Karpas-422 (cell line): ENCODE results near the gene BCL6B. TPM values are rescaled to one million over a fixed set of nuclear protein-coding genes. Genes with fewer than 3 reads are reported as not detected.

Experiments
- DNase-seq: peaks from one replicate; pipeline ENCODE4 v3.0.0-alpha.2; 2015
- H2AFZ ChIP-seq: fragments of 200-600 bp; sonication (generic); 2 replicates; pipeline ENCODE4 v1.6.1; 2014; ENCODE audit warnings: antibody characterized with exemption, low read length, mixed read lengths
- H3K27ac ChIP-seq: fragments of 200-600 bp; sonication (generic); 2 replicates; pipeline ENCODE4 v1.5.1; 2014; ENCODE audit warnings: mild to moderate bottlenecking, low read length, moderate library complexity
- H3K27me3 ChIP-seq: fragments of 200-600 bp; sonication (generic); 2 replicates; pipeline ENCODE4 v1.6.1; 2014; ENCODE audit warnings: low read length, mixed read lengths
- H3K36me3 ChIP-seq: fragments of 200-600 bp; sonication (generic); 2 replicates; pipeline ENCODE4 v1.6.1; 2014; ENCODE audit warnings: low read length, mixed read lengths; ENCODE audit not compliant: insufficient read depth
- H3K4me1 ChIP-seq: fragments of 200-600 bp; sonication (generic); 2 replicates; pipeline ENCODE4 v1.6.1; 2014; ENCODE audit warnings: mild to moderate bottlenecking, low read length, mixed read lengths
- H3K4me2 ChIP-seq: fragments of 200-600 bp; sonication (generic); 2 replicates; pipeline ENCODE4 v1.6.1; 2014; ENCODE audit warnings: low read length, low read depth, mild to moderate bottlenecking; ENCODE audit not compliant: poor library complexity, severe bottlenecking
- H3K4me3 ChIP-seq: fragments of 200-600 bp; sonication (generic); 2 replicates; pipeline ENCODE4 v1.5.1; 2014; ENCODE audit warnings: mild to moderate bottlenecking, antibody characterized with exemption, low read length, mixed read lengths
- H3K79me2 ChIP-seq: fragments of 200-600 bp; sonication (generic); 2 replicates; pipeline ENCODE4 v1.6.1; 2014; ENCODE audit warnings: mild to moderate bottlenecking, low read length, mixed read lengths
- H3K9ac ChIP-seq: fragments of 200-600 bp; sonication (generic); 2 replicates; pipeline ENCODE4 v1.6.0; 2014; ENCODE audit warnings: low read length
- H3K9me2 ChIP-seq: fragments of 200-600 bp; sonication (generic), shearing (Covaris generic); replicated peaks from 2 replicates; pipeline ENCODE4 v1.6.0; 2014; ENCODE audit warnings: mild to moderate bottlenecking, low read length, moderate library complexity; ENCODE audit not compliant: insufficient read depth
- H3K9me3 ChIP-seq: fragments of 300-700, 200-600 bp; sonication (generic); 2 replicates; pipeline ENCODE4 v1.6.1; 2014; ENCODE audit warnings: low read length, mixed read lengths
- H4K20me1 ChIP-seq: fragments of 200-600 bp; sonication (generic); 2 replicates; pipeline ENCODE4 v1.6.1; 2014; ENCODE audit warnings: mild to moderate bottlenecking, antibody characterized with exemption, low read length, low read depth; ENCODE audit not compliant: insufficient read depth
- total RNA-seq: library from RNA; depleted of rRNA; stranded (reverse); fragments of >200 nt; shearing (Covaris generic); gene quantifications from 2 replicates; pipeline ENCODE4 v1.2.3, GENCODE V29; 2014; ENCODE audit warnings: low replicate concordance

The BCL6B gene
- total RNA-seq, 1 experiment from 2014 or later: not detected

GRCh38 chr17:6994666-6995256 lies 28.1 kb upstream of the BCL6B start:
- H3K27ac ChIP-seq: no peak overlapping the region
- H3K9ac ChIP-seq: no peak overlapping the region
- no peak overlapping the region for H3K4me3 ChIP-seq
- DNase-seq: no peak
- no peaks in the 10 kb centered on the region for H3K9me3 ChIP-seq
- H3K79me2 ChIP-seq: no peaks in the 10 kb centered on the region
- H3K36me3 ChIP-seq: no peaks in the 10 kb centered on the region
- H3K4me1 ChIP-seq: no peaks in the 10 kb centered on the region
- H3K4me2 ChIP-seq: no peak overlapping the region
- no peak overlapping the region for H2AFZ ChIP-seq
- no peaks in the 10 kb centered on the region for H4K20me1 ChIP-seq
- H3K9me2 ChIP-seq: no peaks in the 10 kb centered on the region
- no peaks in the 10 kb centered on the region for H3K27me3 ChIP-seq

GRCh38 chr17:6995500-6996255 lies 27.2 kb upstream of the BCL6B start, which contains the start of gene ALOX12:
Gene ALOX12, plus strand, starts transcription at chr17:6996049. Its CDS starts 69 bp downstream, at chr17:6996118.
- Histone ChIP-seq H3K79me2 (no peaks in the 10 kb centered on the region), H3K9me2 (no peaks in the 10 kb centered on the region), H3K9ac (no peak within 1 kb of the TSS), H3K36me3 (no peaks in the 10 kb centered on the region), H3K9me3 (no peaks in the 10 kb centered on the region), H2AFZ (no peak within 1 kb of the TSS), H3K4me3 (no peak within 1 kb of the TSS), H3K27ac (no peak within 1 kb of the TSS), H3K4me1 (no peaks in the 10 kb centered on the region), H3K27me3 (no peaks in the 10 kb centered on the region), H3K4me2 (no peak within 1 kb of the TSS), H4K20me1 (no peaks in the 10 kb centered on the region)
- DNase-seq: no peak

- Histone ChIP-seq H3K79me2 (no peaks in the 10 kb centered on the region), H3K27me3 (no peaks in the 10 kb centered on the region), H3K4me2 (no peak overlapping the region), H3K4me1 (no peaks in the 10 kb centered on the region), H3K9me3 (no peaks in the 10 kb centered on the region), H3K27ac (no peak overlapping the region), H3K9me2 (no peaks in the 10 kb centered on the region), H3K9ac (no peak overlapping the region), H4K20me1 (no peaks in the 10 kb centered on the region), H2AFZ (no peak overlapping the region), H3K4me3 (no peak overlapping the region), H3K36me3 (0 out of 2 replicates have a peak, but pooled peaks cover 1% of the 10 kb centered on the region)
- no peak for DNase-seq
Observed at GRCh38 chr17:6996256-6997011, 26.4 kb upstream of the BCL6B start.

GRCh38 chr17:6997171-6997570 lies 25.7 kb upstream of the BCL6B start:
- Histone ChIP-seq H4K20me1 (no peaks in the 10 kb centered on the region), H2AFZ (no peak overlapping the region), H3K79me2 (no peaks in the 10 kb centered on the region), H3K27ac (no peak overlapping the region), H3K36me3 (peaks cover 9% of the 10 kb centered on the region; the same call in 1 of the 2 replicates), H3K27me3 (no peaks in the 10 kb centered on the region), H3K9ac (no peak overlapping the region), H3K4me3 (no peak overlapping the region), H3K9me2 (no peaks in the 10 kb centered on the region), H3K4me1 (no peaks in the 10 kb centered on the region), H3K4me2 (no peak overlapping the region), H3K9me3 (no peaks in the 10 kb centered on the region)
- DNase-seq: no peak

- H3K79me2 ChIP-seq: peaks cover 8% of the 10 kb centered on the region; the same call in 1 of the 2 replicates
- no peak overlapping the region for H3K9ac ChIP-seq
- H3K36me3 ChIP-seq: peaks cover 15% of the 10 kb centered on the region; the same call in 1 of the 2 replicates
- H2AFZ ChIP-seq: no peak overlapping the region
- no peaks in the 10 kb centered on the region for H3K9me2 ChIP-seq
- H3K27me3 ChIP-seq: no peaks in the 10 kb centered on the region
- DNase-seq: no peak
- H4K20me1 ChIP-seq: no peaks in the 10 kb centered on the region
- no peak overlapping the region for H3K27ac ChIP-seq
- no peaks in the 10 kb centered on the region for H3K4me1 ChIP-seq
- H3K4me3 ChIP-seq: no peak overlapping the region
- no peaks in the 10 kb centered on the region for H3K9me3 ChIP-seq
- H3K4me2 ChIP-seq: no peak overlapping the region
Observed at GRCh38 chr17:6998855-6999508, 23.9 kb upstream of the BCL6B start.

- Histone ChIP-seq H3K9me3 (no peaks in the 10 kb centered on the region), H3K4me3 (no peak overlapping the region), H3K4me1 (peaks cover 4% of the 10 kb centered on the region; the same call in 1 of the 2 replicates), H3K4me2 (no peak overlapping the region), H3K27me3 (no peaks in the 10 kb centered on the region), H3K9me2 (no peaks in the 10 kb centered on the region), H4K20me1 (no peaks in the 10 kb centered on the region), H3K27ac (no peak overlapping the region), H3K79me2 (peaks cover 8% of the 10 kb centered on the region; the same call in 1 of the 2 replicates), H3K36me3 (peaks cover 15% of the 10 kb centered on the region; the same call in 1 of the 2 replicates), H3K9ac (no peak overlapping the region), H2AFZ (no peak overlapping the region)
- no peak for DNase-seq
Observed at GRCh38 chr17:7001318-7001961, 21.4 kb upstream of the BCL6B start.

GRCh38 chr17:7002288-7003047 lies 20.4 kb upstream of the BCL6B start:
- Histone ChIP-seq H3K27me3 (no peaks in the 10 kb centered on the region), H3K27ac (no peak overlapping the region), H3K4me2 (no peak overlapping the region), H4K20me1 (no peaks in the 10 kb centered on the region), H3K79me2 (peaks cover 14% of the 10 kb centered on the region; the same call in 1 of the 2 replicates), H3K4me3 (no peak overlapping the region), H3K9ac (no peak overlapping the region), H3K36me3 (peaks cover 15% of the 10 kb centered on the region; the same call in 1 of the 2 replicates), H3K4me1 (peaks cover 4% of the 10 kb centered on the region; the same call in 1 of the 2 replicates), H3K9me3 (no peaks in the 10 kb centered on the region), H3K9me2 (no peaks in the 10 kb centered on the region), H2AFZ (no peak overlapping the region)
- DNase-seq: no peak
